Erythroblast (primary cell): Measurements from ENCODE around the gene TENT5C.

Source experiments
- GATA1 ChIP-seq: IDR thresholded peaks from 2 replicates; pipeline ENCODE4 v1.6.1; 2011; ENCODE audit warnings: low read depth, mild to moderate bottlenecking, control low read depth, low read length, moderate library complexity
- POLR2A ChIP-seq: IDR thresholded peaks from 2 replicates; pipeline ENCODE4 v1.6.1; 2011; ENCODE audit warnings: mild to moderate bottlenecking, low read length

GRCh38 chr1:117652421-117652820 is 46.6 kb downstream of the TENT5C start:
- no peak for TF ChIP-seq POLR2A
- TF ChIP-seq GATA1 = no peak
